A549 treated with GW870086 at 1 μM for 4 hours (cell line): ENCODE results near the gene DDHD1. TPM values are rescaled to one million over a fixed set of nuclear protein-coding genes. Genes with fewer than 3 reads are reported as not detected.

Source experiments
- total RNA-seq: library from RNA; stranded (reverse); fragments of 200-300 nt; extraction: Qiagen RNA extraction; gene quantifications from 5 replicates; pipeline ENCODE4 v1.2.3, GENCODE V29; 2022; ENCODE audit warnings: low read depth

DDHD1 gene
- total RNA-seq = 5.5 to 7.6 TPM (median 6.9 TPM) in 5 replicates

GRCh38 chr14:53152887-53153701 lies at the start of gene DDHD1:
DDHD1 (minus strand) TSS chr14:53153323; CDS start chr14:53153098, 225 bp downstream.

Other genes with a start within 250 kb of the DDHD1 start
- gene FERMT2, start 202.3 kb downstream of the DDHD1 start, total RNA-seq = 31.2 to 45.7 TPM (median 42.7 TPM) in 5 replicates